ENCODE data around the gene NEK10.

DNA sequence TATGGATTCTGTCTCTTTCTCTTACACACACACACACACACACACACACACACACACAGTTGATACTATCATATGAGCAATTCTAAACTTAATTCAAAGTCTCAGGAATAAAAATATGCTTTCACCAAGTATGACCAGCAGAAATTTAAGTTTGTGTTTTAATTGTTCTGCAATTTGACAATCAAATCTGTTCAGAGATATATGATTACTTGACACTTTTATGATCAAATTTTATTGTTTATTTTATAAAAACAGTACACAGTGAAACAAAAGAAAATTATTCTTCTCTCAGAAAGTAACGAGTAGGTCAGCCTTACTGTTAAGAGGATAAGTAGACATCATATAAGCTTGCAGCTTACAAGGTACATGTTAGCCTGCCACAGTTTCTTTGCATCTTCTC, 114.3 kb downstream of the NEK10 start:
- TF ChIP-seq, protein P1, sequence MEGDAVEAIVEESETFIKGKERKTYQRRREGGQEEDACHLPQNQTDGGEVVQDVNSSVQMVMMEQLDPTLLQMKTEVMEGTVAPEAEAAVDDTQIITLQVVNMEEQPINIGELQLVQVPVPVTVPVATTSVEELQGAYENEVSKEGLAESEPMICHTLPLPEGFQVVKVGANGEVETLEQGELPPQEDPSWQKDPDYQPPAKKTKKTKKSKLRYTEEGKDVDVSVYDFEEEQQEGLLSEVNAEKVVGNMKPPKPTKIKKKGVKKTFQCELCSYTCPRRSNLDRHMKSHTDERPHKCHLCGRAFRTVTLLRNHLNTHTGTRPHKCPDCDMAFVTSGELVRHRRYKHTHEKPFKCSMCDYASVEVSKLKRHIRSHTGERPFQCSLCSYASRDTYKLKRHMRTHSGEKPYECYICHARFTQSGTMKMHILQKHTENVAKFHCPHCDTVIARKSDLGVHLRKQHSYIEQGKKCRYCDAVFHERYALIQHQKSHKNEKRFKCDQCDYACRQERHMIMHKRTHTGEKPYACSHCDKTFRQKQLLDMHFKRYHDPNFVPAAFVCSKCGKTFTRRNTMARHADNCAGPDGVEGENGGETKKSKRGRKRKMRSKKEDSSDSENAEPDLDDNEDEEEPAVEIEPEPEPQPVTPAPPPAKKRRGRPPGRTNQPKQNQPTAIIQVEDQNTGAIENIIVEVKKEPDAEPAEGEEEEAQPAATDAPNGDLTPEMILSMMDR (conservative IDR thresholded peaks at IDR 0.05; ENCODE audit: low read length), result no peak
- no peak for TF ChIP-seq EZH2phosphoT487 (IDR thresholded peaks at IDR 0.05; ENCODE audit: borderline replicate concordance)

Data from Loucy (cell line).